Keratinocyte (primary cell): ENCODE results near the gene SAFB2. TPM values are rescaled to one million over a fixed set of nuclear protein-coding genes. Genes with fewer than 3 reads are reported as not detected.

Experiments
- DNase-seq: peaks from one replicate; pipeline ENCODE4 v3.0.0-alpha.2; 2011; ENCODE audit warnings: low read depth, missing footprints, low spot score
- FAIRE-seq: peaks from 2 replicates; lab custom pipeline; 2011; peaks lifted over from hg19 to GRCh38; lab: Jason Lieb, UNC
- H2AFZ ChIP-seq: 2 replicates; pipeline ENCODE4 v1.6.0; 2012; ENCODE audit warnings: low read length, control low read depth, inconsistent platforms; ENCODE audit not compliant: control insufficient read depth
- H3K27ac ChIP-seq: 2 replicates; pipeline ENCODE4 v1.5.1; 2011; ENCODE audit warnings: low read length; ENCODE audit not compliant: control insufficient read depth, insufficient read depth
- H3K27me3 ChIP-seq: 3 replicates; pipeline ENCODE4 v1.6.0; 2011; ENCODE audit warnings: low read length; ENCODE audit not compliant: control insufficient read depth, insufficient read depth; ENCODE audit errors: extremely low read depth
- H3K36me3 ChIP-seq, 2 experiments: 2 replicates in 1 of 2; 3 replicates in 1 of 2; pipeline ENCODE4 v1.5.1; 2011; ENCODE audit warnings: low read length in 2 of 2, mild to moderate bottlenecking in 1 of 2; ENCODE audit not compliant: control insufficient read depth in 2 of 2, insufficient read depth in 2 of 2; ENCODE audit errors: extremely low read depth in 1 of 2
- H3K4me1 ChIP-seq: 3 replicates; pipeline ENCODE4 v1.5.1; 2011; ENCODE audit warnings: low read length; ENCODE audit not compliant: control insufficient read depth, insufficient read depth; ENCODE audit errors: extremely low read depth
- H3K4me2 ChIP-seq: 3 replicates; pipeline ENCODE4 v1.6.0; 2011; ENCODE audit warnings: low read depth, low read length; ENCODE audit not compliant: control insufficient read depth, insufficient read depth; ENCODE audit errors: extremely low read depth
- H3K4me3 ChIP-seq, 3 experiments: fragments of 200-600 bp in 1 of 3; sonication (generic) in 1 of 3; 2 replicates in 2 of 3; 3 replicates in 1 of 3; pipeline ENCODE4 v1.5.1; 2011 to 2016; ENCODE audit warnings: low read length in 3 of 3, mild to moderate bottlenecking in 3 of 3, control low read depth in 2 of 3, inconsistent platforms in 1 of 3, low read depth in 1 of 3, mixed read lengths in 1 of 3, mixed run types in 1 of 3, moderate library complexity in 1 of 3; ENCODE audit not compliant: control insufficient read depth in 2 of 3, insufficient read depth in 2 of 3; ENCODE audit errors: extremely low read depth in 1 of 3
- H3K79me2 ChIP-seq: 2 replicates; pipeline ENCODE4 v1.6.0; 2012; ENCODE audit warnings: low read length; ENCODE audit not compliant: control insufficient read depth, insufficient read depth
- H3K9ac ChIP-seq: 3 replicates; pipeline ENCODE4 v1.6.0; 2011; ENCODE audit warnings: low read length; ENCODE audit not compliant: control insufficient read depth, insufficient read depth; ENCODE audit errors: extremely low read depth
- H3K9me1 ChIP-seq: 3 replicates; pipeline ENCODE4 v1.6.0; 2011; ENCODE audit warnings: low read length; ENCODE audit not compliant: control insufficient read depth, insufficient read depth; ENCODE audit errors: extremely low read depth
- H3K9me3 ChIP-seq: 2 replicates; pipeline ENCODE4 v1.5.1; 2012; ENCODE audit warnings: low read depth, low read length; ENCODE audit not compliant: control insufficient read depth
- H4K20me1 ChIP-seq: 3 replicates; pipeline ENCODE4 v1.6.0; 2011; ENCODE audit warnings: low read length; ENCODE audit not compliant: control insufficient read depth, insufficient read depth; ENCODE audit errors: extremely low read depth
- CTCF ChIP-seq, 3 experiments: IDR thresholded peaks in 1 of 3; conservative IDR thresholded peaks in 1 of 3; optimal IDR thresholded peaks in 1 of 3; 2 replicates in 2 of 3; 3 replicates in 1 of 3; pipeline versions ENCODE3 to v1.5.1; 2011; ENCODE audit warnings: low read length in 3 of 3, mild to moderate bottlenecking in 3 of 3, moderate library complexity in 2 of 3, control low read depth in 1 of 3, inconsistent platforms in 1 of 3; ENCODE audit not compliant: insufficient read depth in 2 of 3; ENCODE audit errors: extremely low read depth in 1 of 3
- EZH2 ChIP-seq: IDR thresholded peaks from one replicate; pipeline ENCODE4 v1.6.1; 2012; ENCODE audit warnings: inconsistent platforms, mild to moderate bottlenecking, low read length, moderate library complexity
- dilution Hi-C: fragments of 300-500 bp; cut with MboI; formaldehyde crosslinking; loops from one replicate; pipeline ENCODE4 v1.7.0; 2020; ENCODE audit warnings: low sequenced_read_pairs; ENCODE audit not compliant: extremely low pct_ligation_motif_present
- polyA plus RNA-seq, 5 experiments: library from polyadenylated mRNA; depleted of rRNA in 3 of 5; stranded (reverse) in 3 of 5; stranded (forward) in 1 of 5; unstranded in 1 of 5; fragments of >200 nt; gene quantifications; 1 replicate in 1 of 5; 2 replicates in 3 of 5; 3 replicates in 1 of 5; pipeline versions ENCODE4 v1.2.1 to v1.2.3, GENCODE V29; 2011 to 2012; ENCODE audit warnings: missing spikeins in 2 of 5, low read depth in 1 of 5, low replicate concordance in 1 of 5

SAFB2 gene
- polyA plus RNA-seq, 1 donor (not counting 4 experiments of a cell fraction or from before 2014, with no cell fraction given): 15.3 TPM

- DNase-seq (no peak), FAIRE-seq (no peak)
- Histone ChIP-seq H2AFZ (no peak overlapping the region), H4K20me1 (peaks cover 4% of the 10 kb centered on the region), H3K27ac (no peak overlapping the region), H3K79me2 (no peaks in the 10 kb centered on the region), H3K9me3 (peaks cover 3% of the 10 kb centered on the region), H3K4me2 (no peak overlapping the region), H3K4me3 (no peak overlapping the region), H3K4me1 (peaks cover 26% of the 10 kb centered on the region), H3K36me3 (peaks cover 0 to 7% of the 10 kb centered on the region in 2 experiments), H3K9ac (no peak overlapping the region), H3K27me3 (no peaks in the 10 kb centered on the region), H3K9me1 (no peaks in the 10 kb centered on the region)
- no peak for TF ChIP-seq EZH2
- no peak for TF ChIP-seq CTCF (optimal IDR thresholded peaks at IDR 0.05 in 1 of 3, IDR thresholded peaks at IDR 0.05 in 1 of 3, conservative IDR thresholded peaks at IDR 0.05 in 1 of 3; ENCODE audit: extremely low read depth in 1 of 3, insufficient read depth in 2 of 3, low read length in 3 of 3)
- dilution Hi-C loops: no loop called here
Observed at GRCh38 chr19:5560156-5560555, 62.4 kb downstream of the SAFB2 start.

GRCh38 chr19:5559804-5560133 is 62.8 kb downstream of the SAFB2 start:
- no peak overlapping the region for H3K4me3 ChIP-seq
- dilution Hi-C loops: no loop called here
- H3K4me2 ChIP-seq: no peak overlapping the region
- H2AFZ ChIP-seq: no peak overlapping the region
- H3K9ac ChIP-seq: no peak overlapping the region
- peaks cover 0 to 7% of the 10 kb centered on the region in 2 experiments for H3K36me3 ChIP-seq
- H3K27ac ChIP-seq: no peak overlapping the region
- H3K9me1 ChIP-seq: no peaks in the 10 kb centered on the region
- H4K20me1 ChIP-seq: peaks cover 4% of the 10 kb centered on the region
- FAIRE-seq (no peak), DNase-seq (no peak)
- TF ChIP-seq EZH2: no peak
- no peak for TF ChIP-seq CTCF (optimal IDR thresholded peaks at IDR 0.05 in 1 of 3, IDR thresholded peaks at IDR 0.05 in 1 of 3, conservative IDR thresholded peaks at IDR 0.05 in 1 of 3; ENCODE audit: extremely low read depth in 1 of 3, insufficient read depth in 2 of 3, low read length in 3 of 3)
- H3K79me2 ChIP-seq: no peaks in the 10 kb centered on the region
- no peaks in the 10 kb centered on the region for H3K27me3 ChIP-seq
- H3K9me3 ChIP-seq: peaks cover 3% of the 10 kb centered on the region
- peaks cover 26% of the 10 kb centered on the region for H3K4me1 ChIP-seq
